ENCODE data around the gene CXorf66.
"Not testable (repeated sequence)": the region's sequence is repeated elsewhere in the genome, so short reads cannot be mapped to it uniquely, and the experiment has no call there.

The CXorf66 gene

GRCh38 chrX:139929876-139930275 lies 35.4 kb downstream of the CXorf66 start:
- peak in 1 of 51 donors; percentile 0 for DNase-seq

- no peak for DNase-seq
These were observed 40.6 kb downstream of the CXorf66 start for GRCh38 chrX:139924696-139925095.

GRCh38 chrX:139924069-139924695 lies 41.1 kb downstream of the CXorf66 start:
- no peak for DNase-seq

- not testable (repeated sequence) for DNase-seq
These were observed 44.2 kb downstream of the CXorf66 start for GRCh38 chrX:139921142-139921541.

GRCh38 chrX:139920316-139920715 lies 45.0 kb downstream of the CXorf66 start:
- DNase-seq, result no peak

- no peak for DNase-seq
These were observed 50.9 kb downstream of the CXorf66 start for GRCh38 chrX:139914421-139914820.

- DNase-seq, result no peak
These were observed 55.6 kb downstream of the CXorf66 start for GRCh38 chrX:139909712-139910111.

- DNase-seq, result no peak
These were observed 58.2 kb downstream of the CXorf66 start for GRCh38 chrX:139907078-139907477.

- DNase-seq, result no peak
These were observed 59.6 kb downstream of the CXorf66 start for GRCh38 chrX:139905743-139906142.

Measured in hypothalamus (tissue), 51 donors.